ENCODE data around the gene C7orf33.
A peak's percentile ranks its signal among the peaks of the same experiment; 100 is the strongest.
"Not testable (repeated sequence)": the region's sequence is repeated elsewhere in the genome, so short reads cannot be mapped to it uniquely, and the experiment has no call there.

Gene C7orf33, protein sequence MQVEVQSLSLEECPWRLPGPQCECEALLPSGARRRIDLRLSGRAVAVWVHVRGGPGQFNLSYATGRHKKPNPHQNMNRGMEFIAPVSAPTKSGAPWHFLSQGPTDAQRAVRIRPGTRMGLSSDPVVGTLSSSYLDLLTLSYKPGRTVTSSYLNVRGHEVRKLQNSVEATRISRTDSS

DNA sequence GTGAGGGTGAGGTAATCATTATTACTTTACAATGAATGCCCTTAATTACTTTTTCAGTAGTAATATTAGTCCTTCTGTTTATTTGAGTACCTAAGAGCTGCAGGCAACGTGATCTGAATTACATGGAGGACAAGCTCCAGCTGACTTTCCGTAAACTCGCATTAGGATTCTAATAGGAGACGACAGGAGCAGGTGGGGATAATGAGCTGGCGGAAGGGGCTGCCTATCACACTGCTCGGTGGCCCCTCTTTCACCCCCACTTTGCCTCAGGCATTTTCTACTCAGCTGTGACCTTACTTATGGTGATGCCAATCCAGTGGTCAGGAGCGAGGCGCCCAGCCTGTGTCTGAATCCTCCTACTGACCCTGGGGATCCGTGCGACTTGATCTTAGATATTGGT, at the start of gene C7orf33:
Gene C7orf33 (plus strand): TSS at position 296 of the 400 bp plus-strand sequence. CDS start 160 bp downstream, outside the sequence.
- no peak for DNase-seq

DNA sequence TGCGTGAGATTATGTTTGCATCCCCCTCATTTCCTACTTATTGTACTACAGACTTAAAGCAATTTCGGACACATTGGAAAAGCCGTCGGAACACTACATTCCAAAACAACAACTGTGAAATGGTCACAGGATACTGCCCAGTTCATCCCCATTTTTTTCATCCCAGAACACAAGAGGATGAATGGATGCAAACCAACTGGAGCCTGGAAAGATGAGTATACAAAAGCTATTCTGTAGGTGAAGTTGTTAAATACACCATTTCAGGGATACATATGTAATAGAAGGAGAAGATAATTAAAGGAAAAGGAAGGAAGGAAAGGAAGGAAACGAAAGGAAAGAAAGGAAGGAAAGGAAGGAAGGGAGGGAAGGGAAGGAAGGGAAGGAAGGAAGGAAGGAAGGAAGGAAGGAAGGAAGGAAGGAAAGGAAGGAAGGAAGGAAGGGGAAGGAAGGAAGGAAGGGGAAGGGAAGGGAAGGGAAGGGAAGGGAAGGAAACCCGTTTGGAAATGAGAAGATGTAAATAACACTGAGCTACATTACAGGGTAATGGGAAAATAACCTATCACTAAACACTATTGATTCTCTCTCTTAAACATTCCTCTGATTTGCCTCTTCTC, 48.6 kb upstream of the C7orf33 start:
- no peak for DNase-seq

DNA sequence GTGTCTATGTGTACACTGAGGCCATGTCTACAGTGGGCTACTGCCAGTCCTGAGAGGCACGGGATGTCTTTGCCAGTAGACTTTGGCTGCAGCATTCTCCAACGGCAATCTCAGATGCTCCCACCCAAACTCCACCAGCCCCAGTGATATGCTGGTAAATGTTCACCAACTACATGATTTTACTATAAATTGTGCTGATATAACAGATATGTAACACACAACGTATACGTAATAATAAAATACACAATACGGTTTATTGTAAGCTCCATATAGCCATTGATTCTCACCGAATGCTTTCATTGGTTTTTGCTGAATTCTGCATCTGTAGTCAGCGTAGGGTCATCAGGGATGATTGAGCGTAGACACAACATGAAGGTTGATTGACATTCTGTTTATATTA, 47.3 kb upstream of the C7orf33 start:
- no peak for DNase-seq

DNA sequence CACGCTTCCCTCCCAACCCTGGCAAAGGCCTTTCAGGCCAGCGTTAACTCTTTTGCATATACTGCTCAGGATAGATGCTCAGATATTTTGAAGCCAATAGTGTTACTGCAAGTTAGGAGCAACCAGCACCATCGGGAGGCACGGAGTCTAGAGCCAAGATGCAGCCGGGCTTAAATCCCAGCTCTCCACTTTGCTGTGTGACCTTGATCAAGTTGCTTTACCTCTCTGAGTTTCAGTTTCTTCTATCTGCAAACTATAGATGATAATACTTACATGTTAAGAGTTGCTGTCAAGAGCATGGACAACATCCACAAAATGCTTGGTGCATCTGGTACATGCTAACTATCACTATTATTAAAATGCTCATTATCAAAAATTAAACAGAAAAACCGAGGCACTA, 45.4 kb upstream of the C7orf33 start:
- DNase-seq = no peak

DNA sequence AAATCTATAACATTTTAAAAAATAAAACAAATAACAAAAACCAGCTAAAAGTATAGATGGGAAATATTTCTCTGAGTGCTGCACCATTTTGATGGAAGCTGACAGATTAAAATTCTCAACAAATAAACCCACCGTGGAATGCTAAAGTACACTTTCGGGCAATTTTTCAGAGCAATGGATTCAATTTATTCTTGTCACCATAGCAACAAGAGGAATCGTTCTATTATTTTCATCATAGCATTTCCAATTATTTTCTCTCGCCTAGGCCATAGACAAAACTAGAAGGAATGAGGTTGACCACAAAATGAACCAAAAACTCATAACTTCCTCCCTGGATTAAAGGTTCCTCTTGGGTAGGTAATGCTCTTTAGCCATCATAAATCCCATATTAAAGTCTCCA, 44.6 kb upstream of the C7orf33 start:
- DNase-seq = no peak

DNA sequence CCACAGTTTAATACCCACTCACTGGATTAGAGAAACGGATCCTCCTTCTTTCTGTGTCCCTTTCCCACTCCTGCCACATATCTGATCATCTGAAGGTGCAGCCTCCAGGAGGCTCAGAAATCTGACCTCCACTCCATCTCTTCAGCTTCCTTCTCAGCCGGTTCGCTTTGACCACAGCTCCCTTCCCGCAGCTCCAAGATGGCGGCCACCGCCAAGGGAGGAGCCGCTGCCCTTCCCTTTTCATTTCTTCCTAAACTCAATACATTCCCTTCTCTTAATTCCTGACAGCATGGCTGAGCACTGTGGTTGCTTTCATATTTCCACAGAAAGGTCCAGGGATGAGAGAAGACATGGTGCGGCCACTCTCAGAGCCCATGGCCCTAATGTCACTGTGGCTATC, 43.7 kb upstream of the C7orf33 start:
- no peak for DNase-seq

DNA sequence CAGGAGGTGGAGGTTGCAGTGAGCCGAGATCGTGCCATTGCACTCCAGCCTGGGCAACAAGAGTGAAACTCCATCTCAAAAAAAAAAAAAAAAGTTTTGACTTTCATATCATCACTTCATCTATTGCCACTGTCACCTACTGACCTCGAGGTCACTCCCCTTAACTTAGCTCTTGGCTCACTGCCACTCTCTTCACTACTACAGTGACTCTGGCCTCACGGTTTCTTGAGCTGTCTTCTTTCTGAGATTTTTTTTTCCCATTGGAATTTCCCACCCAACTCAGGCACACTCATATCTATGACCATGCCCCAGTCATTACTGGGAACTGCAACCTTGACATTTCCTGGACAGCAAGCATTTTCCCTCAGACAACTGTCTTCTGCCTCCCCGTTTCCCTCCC, 42.6 kb upstream of the C7orf33 start:
- DNase-seq = no peak

DNA sequence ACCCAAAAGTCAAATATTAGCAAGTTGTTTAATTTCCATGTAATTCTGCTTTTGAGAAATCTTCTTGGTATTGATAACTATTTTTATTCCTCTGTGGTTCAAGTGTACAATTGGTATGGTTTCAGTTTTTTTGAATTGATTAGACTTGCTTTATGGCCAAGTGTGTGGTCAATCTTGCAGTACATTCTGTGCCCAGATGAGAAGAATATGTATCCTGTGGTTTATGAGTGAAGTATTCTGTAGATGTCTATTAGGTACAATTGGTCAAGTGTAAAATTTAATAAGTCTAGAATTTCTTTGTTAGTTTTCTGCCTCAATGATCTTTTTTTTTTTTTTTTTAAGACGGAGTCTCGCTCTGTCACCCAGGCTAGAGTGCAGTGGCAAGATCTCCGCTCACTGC, 36.6 kb upstream of the C7orf33 start:
- no peak for DNase-seq

DNA sequence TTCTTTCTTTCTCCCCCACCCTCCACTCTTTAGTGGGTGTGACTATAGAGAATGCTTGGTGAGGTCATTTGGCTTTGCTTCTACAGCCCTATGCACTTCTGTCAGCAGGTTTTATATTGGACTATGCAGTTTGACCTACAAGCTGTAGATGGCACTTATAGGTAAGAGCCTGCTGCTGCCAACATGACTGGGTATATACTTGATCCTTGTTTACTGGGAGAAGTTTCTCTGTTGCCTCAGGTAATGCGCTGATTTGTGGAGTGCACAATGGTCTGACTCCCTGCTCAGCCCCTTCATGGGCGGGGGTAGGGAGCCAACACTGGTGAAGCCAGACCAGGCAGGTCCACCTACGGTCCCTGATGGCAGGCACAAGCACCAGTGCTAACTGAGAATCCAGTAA, 33.7 kb upstream of the C7orf33 start:
- no peak for DNase-seq

DNA sequence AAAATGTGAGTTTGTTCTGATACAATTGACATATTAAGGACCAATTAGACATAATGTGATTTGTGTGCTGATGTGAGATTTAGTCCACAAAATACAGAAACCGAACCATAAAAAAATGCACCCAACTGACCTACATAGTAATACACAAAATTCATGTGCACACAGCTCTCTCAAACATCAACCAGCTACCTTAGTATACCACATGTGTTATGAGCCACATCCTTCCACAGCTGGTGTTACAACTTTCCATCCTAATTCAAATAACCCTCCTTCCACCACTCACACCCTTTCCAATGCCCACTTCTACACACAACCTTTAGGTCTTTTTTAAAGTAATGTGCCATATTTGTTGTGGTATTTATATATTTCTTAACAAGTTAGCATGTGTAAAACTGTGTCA, 31.7 kb upstream of the C7orf33 start:
- DNase-seq = no peak

DNA sequence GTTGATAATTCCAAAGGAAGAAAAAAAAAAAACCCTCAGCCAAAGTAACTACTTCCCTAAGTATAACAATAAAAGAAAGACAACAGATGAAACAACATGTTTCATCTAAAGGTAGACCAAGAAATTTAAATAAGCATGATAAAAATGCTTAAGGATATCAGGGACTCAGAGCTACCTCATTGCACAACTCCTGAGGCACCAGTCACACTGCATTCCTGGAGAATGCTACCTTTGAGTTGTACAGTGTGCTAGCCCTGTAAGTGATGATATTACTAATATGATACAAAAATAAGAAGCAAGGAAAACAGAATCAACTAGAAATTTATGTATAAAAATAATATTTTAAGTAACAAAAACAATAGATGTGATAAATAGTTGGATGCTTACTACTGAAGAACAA, 29.5 kb upstream of the C7orf33 start:
- no peak for DNase-seq

DNA sequence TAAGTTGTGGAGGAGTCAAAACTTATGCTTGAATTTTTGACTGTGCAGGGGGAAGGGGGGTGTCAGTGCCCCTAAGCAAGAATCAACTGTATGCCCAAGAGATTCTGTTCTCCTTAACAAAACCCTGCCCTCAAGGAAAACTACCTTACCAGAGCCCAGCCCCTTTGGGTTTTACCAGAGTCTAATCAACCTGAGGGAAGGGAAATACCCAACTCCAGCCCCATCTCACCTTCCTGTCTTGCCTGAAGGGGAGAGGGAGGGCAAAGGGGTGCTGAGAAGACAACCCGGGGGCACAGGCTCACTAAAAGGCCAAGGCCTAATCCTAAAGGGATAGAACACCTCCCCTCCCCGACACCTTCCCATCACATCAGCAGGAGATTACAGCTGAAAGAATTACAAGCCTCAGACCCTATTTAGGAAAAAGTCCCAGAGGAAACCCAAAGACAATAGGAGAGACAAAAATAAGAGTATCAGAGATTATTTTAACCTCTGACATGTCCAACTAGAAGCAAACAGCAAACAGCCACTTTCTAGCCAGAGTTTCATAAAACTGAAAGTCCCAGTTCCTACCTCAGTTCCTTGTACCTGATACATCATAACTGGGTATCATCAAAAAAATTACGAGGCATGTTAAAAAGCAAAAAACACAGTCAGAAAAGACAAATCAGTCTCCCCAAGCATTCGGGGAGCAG, 26.8 kb upstream of the C7orf33 start:
- DNase-seq = no peak

DNA sequence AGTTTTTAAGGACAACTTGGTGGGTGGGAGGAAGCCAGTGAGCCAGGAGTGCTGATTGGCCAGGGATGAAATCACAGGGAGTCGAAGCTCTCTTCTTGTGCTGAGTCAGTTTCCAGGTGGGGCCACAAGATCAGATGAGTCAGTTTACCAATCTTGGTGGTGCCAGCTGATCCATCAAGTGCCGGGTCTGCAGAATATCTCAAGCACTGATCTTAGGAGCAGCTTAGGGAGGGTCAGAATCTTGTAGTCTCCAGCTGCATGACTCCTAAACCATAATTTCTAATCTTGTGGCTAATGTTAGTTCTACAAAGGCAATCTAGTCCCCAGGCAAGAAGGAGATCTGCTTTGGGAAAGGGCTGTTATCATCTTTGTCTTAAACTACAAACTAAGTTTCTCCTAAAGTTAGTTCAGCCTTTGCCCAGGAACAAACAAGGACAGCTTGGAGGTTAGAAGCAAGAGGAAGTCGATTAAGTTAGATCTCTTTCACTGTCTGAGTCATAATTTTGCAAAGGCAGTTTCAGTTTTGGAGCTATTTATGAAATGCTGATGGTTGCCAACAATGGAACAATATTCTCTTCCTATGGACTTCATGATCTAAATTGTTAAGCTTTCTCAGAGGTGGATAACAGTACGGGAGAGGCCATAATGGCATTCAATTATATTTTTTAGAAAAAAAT, 26.2 kb upstream of the C7orf33 start:
- DNase-seq = peak; percentile 17

DNA sequence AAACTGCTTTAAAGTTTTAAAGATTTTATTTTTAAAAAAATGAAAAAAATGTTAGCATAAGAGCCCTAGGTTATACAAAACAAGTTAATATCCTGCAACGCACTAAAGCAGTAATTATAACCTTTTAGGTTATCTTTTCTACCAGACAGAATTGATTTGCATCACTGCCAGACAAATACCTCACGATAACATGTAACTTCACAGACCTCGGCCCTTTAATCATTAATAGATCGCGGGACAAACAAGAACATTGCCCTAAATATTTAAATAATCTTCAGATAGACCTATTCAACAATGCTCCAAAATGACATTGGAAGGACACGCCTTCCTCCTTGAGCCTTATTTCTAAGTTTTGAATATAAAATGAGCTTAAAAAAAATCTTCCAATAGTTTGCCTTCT, 23.8 kb upstream of the C7orf33 start:
- no peak for DNase-seq

DNA sequence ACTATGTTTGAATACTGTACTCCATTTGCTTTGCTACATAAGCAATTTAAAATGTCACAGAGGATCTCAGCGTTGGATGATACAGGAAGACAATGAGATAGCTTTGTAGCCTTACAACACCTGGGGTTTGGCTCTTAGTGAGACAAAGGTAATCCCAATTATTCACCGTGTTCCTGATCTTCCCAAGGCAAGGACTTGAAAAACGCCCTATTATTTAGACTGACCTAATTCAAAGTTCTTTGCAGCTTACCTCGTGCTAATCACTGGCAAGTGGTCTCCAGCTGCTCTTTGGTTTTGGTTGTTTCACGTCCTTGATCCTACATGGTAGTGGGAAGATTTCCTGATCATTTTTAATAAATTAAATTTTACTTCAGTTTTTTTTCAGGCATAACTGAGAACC, 23.0 kb upstream of the C7orf33 start:
- DNase-seq = no peak

DNA sequence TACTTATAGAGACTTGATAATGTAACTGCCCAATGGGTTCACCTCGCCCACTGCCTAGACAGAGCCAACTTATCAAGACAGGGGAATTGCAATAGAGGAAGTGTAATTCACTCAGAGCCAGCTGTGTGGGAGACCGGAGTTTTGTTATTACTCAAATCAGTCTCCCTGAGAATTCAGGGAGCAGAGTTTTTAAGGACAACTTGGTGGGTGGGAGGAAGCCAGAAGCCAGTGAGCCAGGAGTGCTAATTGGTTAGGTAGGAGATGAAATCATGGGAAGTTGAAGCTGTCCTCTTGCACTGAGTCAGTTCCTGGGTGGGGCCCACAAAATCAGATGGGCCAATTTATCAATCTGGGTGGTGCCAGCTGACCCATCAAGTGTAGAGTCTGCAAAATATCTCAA, 20.1 kb upstream of the C7orf33 start:
- no peak for DNase-seq

DNA sequence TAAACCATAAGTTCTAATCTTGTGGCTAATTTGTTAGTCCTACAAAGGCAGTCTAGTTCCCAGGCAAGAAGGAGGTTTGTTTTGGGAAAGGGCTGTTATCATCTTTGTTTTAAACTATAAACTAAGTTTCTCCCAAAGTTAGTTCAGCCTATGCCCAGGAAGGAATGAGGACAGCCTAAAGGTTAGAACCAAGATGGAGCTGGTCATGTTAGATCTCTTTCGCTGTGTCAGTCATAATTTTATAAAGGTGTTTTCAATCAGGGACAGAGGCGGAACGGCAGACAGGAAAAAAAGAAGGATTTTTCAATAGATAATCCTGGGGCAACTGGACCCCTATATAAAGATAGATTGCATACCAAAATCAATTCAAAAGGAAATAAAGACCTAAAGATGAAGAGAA, 19.6 kb upstream of the C7orf33 start:
- not testable (repeated sequence) for DNase-seq

DNA sequence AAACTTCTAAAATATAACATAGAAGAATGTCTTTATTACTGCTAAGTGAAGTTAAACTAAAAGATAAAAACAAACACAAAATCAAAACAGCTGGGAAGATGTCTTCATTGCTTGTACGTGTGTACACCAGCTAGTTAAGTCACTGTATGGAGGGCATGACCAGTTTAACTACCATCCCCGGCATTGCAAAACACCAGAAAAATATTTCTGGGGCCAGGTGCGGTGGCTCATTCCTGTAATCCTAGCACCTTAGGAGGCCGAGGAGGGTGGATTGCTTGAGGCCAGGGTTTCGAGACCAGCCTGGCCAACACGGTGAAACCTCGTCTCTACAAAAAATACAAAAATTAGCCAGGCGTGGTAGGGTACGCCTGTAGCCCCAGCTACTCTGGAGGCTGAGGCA, 19.2 kb upstream of the C7orf33 start:
- no peak for DNase-seq

DNA sequence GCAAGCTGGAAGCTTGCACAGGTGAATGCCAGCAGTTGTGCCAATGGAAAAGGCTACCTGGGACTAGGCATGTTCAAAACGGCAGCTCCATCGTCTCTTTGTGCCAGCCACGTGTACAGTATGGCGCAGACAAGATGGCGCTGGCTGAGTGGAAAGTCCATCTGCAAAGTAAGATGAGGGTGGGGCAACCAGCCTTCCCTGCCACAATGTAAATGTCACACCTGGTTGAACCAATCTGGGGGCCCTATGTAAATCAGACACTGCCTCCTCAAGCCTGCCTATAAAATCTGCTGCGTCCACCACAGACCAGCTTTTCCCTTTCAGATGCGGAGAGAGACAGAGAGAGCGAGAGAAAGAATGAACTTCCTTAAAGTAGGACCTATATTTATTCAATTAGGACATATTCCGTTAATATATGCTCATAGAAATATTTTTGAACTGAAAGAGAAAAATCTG, 18.5 kb upstream of the C7orf33 start:
- no peak for DNase-seq

DNA sequence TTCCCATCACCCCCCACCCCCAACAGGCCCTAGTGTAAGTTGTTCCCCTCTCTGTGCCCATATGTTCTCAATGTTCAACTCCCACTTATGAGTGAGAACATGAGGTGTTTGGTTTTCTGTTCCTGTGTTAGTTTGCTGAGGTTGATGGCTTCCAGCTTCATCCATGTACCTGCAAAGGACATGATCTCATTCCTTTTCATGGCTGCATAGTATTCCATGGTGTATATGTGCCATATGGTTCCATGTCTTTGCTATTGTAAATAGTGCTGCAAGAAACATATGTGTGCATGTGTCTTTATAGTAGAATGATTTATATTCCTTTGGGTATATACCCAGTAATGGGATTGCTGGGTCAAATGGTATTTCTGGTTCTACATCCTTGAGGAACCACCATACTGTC, 17.0 kb upstream of the C7orf33 start:
- DNase-seq = not testable (repeated sequence)

DNA sequence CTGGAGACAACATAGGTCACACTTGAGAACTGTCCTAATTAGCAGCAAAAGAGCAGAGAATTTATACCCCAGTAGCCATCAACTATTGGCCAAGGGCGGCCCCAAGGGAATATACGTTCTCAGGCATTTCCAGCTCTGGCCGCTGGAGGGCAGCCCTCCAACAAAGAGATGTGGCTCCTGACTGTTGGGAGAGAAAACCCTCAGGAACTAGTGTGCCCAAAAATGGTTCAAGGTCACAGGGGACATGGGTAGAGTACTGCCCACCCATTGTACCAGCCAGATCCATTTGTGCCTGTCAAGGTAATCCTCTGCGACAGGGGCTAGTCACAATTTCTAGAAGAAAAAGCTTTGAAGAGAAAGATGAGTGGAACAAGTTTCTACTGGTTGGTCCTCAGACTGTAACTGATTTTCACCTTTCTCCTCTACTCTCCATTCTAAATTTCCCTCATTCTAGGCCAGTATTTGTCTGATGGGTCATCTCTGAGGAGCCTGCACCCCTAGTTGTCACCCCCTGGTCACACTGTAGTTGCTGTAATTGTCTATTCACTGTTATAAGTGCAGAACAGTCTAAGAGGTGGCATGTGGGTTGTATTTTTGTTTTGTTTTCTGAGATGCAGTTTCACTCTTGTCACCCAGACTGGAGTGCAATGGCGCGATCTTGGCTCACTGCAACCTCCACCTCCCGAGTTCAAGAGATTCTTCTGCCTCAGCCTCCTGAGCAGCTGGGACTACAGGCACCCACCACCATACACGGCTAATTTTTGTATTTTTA, 14.7 kb upstream of the C7orf33 start:
- DNase-seq = peak; percentile 74

DNA sequence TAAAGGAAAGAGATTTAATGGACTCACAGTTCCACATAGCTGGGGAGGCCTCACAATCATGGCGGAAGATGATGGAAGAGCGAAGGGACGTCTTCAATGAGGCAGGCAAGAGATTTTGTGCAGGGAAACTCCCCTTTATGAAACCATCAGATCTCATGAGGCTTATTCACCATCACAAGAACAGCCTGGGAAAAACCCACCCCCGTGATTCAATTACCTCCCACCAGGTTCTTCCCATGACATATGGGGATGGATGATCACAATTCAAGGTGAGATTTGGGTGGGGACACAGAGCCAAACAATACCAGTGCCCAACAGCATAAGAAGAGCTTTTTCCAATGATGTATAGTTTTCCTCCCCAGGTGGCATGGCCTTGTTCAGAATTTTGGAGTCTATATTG, 11.2 kb upstream of the C7orf33 start:
- DNase-seq = no peak

DNA sequence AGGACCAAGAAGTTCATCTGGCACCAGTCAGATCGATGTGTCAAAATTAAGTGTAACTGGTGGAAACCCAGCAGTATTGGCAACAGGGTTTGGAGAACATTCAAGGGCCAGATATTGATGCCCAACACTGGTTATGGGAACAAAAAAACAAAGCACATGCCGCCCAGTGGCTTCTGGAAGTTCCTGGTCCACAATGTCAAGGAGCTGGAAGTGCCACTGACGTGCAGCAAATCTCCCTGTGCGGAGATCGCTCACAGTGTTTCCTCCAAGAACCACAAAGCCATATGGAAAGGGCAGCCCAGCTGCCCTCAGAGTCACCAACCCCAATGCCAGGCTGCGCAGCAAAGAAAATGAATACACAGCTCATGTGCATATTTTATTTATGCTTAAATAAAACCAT, 10.1 kb upstream of the C7orf33 start:
- no peak for DNase-seq

Data from CD4-positive, alpha-beta T cell treated with Interleukin-21 for 1 hour (primary cell).